ENCODE results near the gene PAIP2B.

PAIP2B gene

GRCh38 chr2:71207601-71208000 is 19.3 kb downstream of the PAIP2B start:
- Histone ChIP-seq H4K20me1 (ENCODE audit: insufficient read depth, low read length, poor library complexity, severe bottlenecking) (no peaks in the 10 kb centered on the region), H3K4me3 (ENCODE audit: low read length, poor library complexity, severe bottlenecking) (no peak overlapping the region), H3K36me3 (ENCODE audit: insufficient read depth, low read length) (no peaks in the 10 kb centered on the region), H2AFZ (ENCODE audit: low read length) (no peak overlapping the region), H3K9ac (ENCODE audit: low read depth, low read length, poor library complexity, severe bottlenecking) (no peak overlapping the region), H3K9me3 (ENCODE audit: insufficient read depth, low read depth, low read length) (no peaks in the 10 kb centered on the region), H3K4me2 (ENCODE audit: low read depth, low read length, poor library complexity, severe bottlenecking) (no peak overlapping the region), H3K27me3 (ENCODE audit: insufficient read depth, low read length, poor library complexity, severe bottlenecking) (no peaks in the 10 kb centered on the region), H3K9me2 (replicated peaks; ENCODE audit: low read depth, low read length) (no peaks in the 10 kb centered on the region), H3K4me1 (ENCODE audit: insufficient read depth, low read length, poor library complexity, severe bottlenecking) (no peaks in the 10 kb centered on the region), H3F3A (ENCODE audit: low read depth) (no peaks in the 10 kb centered on the region), H3K79me2 (ENCODE audit: insufficient read depth, low read length) (no peaks in the 10 kb centered on the region)
- TF ChIP-seq CTCF (conservative IDR thresholded peaks at IDR 0.05; ENCODE audit: low read length) (no peak), EZH2phosphoT487 (IDR thresholded peaks at IDR 0.05; ENCODE audit: borderline replicate concordance) (no peak)

GRCh38 chr2:71206271-71206670 is 20.6 kb downstream of the PAIP2B start:
- Histone ChIP-seq H2AFZ (ENCODE audit: low read length) (no peak overlapping the region), H4K20me1 (ENCODE audit: insufficient read depth, low read length, poor library complexity, severe bottlenecking) (no peaks in the 10 kb centered on the region), H3K9ac (ENCODE audit: low read depth, low read length, poor library complexity, severe bottlenecking) (no peak overlapping the region), H3F3A (ENCODE audit: low read depth) (no peaks in the 10 kb centered on the region), H3K9me2 (replicated peaks; ENCODE audit: low read depth, low read length) (no peaks in the 10 kb centered on the region), H3K27me3 (ENCODE audit: insufficient read depth, low read length, poor library complexity, severe bottlenecking) (no peaks in the 10 kb centered on the region), H3K4me3 (ENCODE audit: low read length, poor library complexity, severe bottlenecking) (no peak overlapping the region), H3K9me3 (ENCODE audit: insufficient read depth, low read depth, low read length) (no peaks in the 10 kb centered on the region), H3K4me1 (ENCODE audit: insufficient read depth, low read length, poor library complexity, severe bottlenecking) (no peaks in the 10 kb centered on the region), H3K36me3 (ENCODE audit: insufficient read depth, low read length) (no peaks in the 10 kb centered on the region), H3K4me2 (ENCODE audit: low read depth, low read length, poor library complexity, severe bottlenecking) (no peak overlapping the region), H3K79me2 (ENCODE audit: insufficient read depth, low read length) (no peaks in the 10 kb centered on the region)
- no peak for TF ChIP-seq EZH2phosphoT487 (IDR thresholded peaks at IDR 0.05; ENCODE audit: borderline replicate concordance)
- no peak for TF ChIP-seq CTCF (conservative IDR thresholded peaks at IDR 0.05; ENCODE audit: low read length)

GRCh38 chr2:71191570-71191943 is 35.3 kb downstream of the PAIP2B start:
- H3K9ac ChIP-seq (ENCODE audit: low read depth, low read length, poor library complexity, severe bottlenecking) = no peak overlapping the region
- H3K4me2 ChIP-seq (ENCODE audit: low read depth, low read length, poor library complexity, severe bottlenecking) = no peak overlapping the region
- no peaks in the 10 kb centered on the region for H4K20me1 ChIP-seq (ENCODE audit: insufficient read depth, low read length, poor library complexity, severe bottlenecking)
- no peaks in the 10 kb centered on the region for H3K9me2 ChIP-seq (replicated peaks; ENCODE audit: low read depth, low read length)
- no peaks in the 10 kb centered on the region for H3F3A ChIP-seq (ENCODE audit: low read depth)
- H3K36me3 ChIP-seq (ENCODE audit: insufficient read depth, low read length) = no peaks in the 10 kb centered on the region
- H3K79me2 ChIP-seq (ENCODE audit: insufficient read depth, low read length) = no peaks in the 10 kb centered on the region
- H3K9me3 ChIP-seq (ENCODE audit: insufficient read depth, low read depth, low read length) = no peaks in the 10 kb centered on the region
- no peak for TF ChIP-seq EZH2phosphoT487 (IDR thresholded peaks at IDR 0.05; ENCODE audit: borderline replicate concordance)
- no peak for TF ChIP-seq CTCF (conservative IDR thresholded peaks at IDR 0.05; ENCODE audit: low read length)
- no peaks in the 10 kb centered on the region for H3K27me3 ChIP-seq (ENCODE audit: insufficient read depth, low read length, poor library complexity, severe bottlenecking)
- H2AFZ ChIP-seq (ENCODE audit: low read length) = no peak overlapping the region
- no peaks in the 10 kb centered on the region for H3K4me1 ChIP-seq (ENCODE audit: insufficient read depth, low read length, poor library complexity, severe bottlenecking)
- H3K4me3 ChIP-seq (ENCODE audit: low read length, poor library complexity, severe bottlenecking) = no peak overlapping the region
